ENCODE data around the gene KLHL21.

The KLHL21 gene

DNA sequence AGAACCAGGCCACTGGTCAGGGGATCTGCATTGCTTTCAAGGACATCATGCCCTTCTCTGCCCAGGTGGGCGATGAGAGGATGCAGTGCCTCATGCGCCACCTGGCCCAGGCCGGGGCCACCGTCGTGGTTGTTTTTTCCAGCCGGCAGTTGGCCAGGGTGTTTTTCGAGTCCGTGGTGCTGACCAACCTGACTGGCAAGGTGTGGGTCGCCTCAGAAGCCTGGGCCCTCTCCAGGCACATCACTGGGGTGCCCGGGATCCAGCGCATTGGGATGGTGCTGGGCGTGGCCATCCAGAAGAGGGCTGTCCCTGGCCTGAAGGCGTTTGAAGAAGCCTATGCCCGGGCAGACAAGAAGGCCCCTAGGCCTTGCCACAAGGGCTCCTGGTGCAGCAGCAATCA, 27.9 kb downstream of the KLHL21 start:
- CTCF ChIA-PET = interaction anchor here (0.7 kb wide), 1 partner anchor 55 kb away, joined by 3 read pairs; no protein-coding TSS in a partner anchor
- POLR2A ChIA-PET = no interaction called here
- TF ChIP-seq BHLHE40 (IDR thresholded peaks at IDR 0.05; ENCODE audit: borderline replicate concordance) (no peak), FOXM1 (IDR thresholded peaks at IDR 0.05; ENCODE audit: borderline replicate concordance) (no peak)
- no peak for DNase-seq (ENCODE audit: extremely low spot score)

DNA sequence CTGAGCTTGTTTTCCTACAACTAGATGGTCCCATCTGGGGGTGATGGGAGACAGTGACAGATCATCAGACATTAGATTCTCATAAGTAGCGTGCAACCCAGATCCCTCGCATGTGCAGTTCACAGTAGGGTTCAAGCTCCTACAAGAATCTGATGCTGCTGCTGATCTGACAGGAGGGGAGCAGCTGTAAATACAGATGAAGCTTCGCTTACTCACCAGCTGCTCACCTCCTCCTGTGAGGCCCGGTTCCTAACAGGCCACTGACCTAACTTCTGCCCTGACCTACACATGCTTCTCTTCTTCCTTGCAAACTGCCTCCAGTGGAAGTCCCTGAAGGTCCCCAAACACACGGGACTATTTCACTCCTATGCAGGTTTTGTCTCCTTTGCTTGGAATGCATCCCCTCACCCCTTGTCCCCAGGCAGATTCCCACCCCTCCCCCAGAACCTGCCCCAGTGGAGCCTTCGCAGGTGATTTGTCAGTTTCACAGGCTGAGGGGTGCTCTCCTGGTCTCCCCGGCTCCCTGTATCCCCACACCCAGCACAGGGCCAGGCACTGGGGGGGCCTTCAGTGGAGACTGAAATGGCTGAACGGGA, 28.5 kb downstream of the KLHL21 start:
- CTCF ChIA-PET = no interaction called here
- no peak for DNase-seq (ENCODE audit: extremely low spot score)
- no peak for TF ChIP-seq NFRKB (IDR thresholded peaks at IDR 0.05)
- TF ChIP-seq FOXM1 (IDR thresholded peaks at IDR 0.05; ENCODE audit: borderline replicate concordance) = no peak
- TF ChIP-seq BHLHE40 (IDR thresholded peaks at IDR 0.05; ENCODE audit: borderline replicate concordance) = no peak
- no peak for TF ChIP-seq FOXK2 (IDR thresholded peaks at IDR 0.05)
- no peak for TF ChIP-seq L3MBTL2 (conservative IDR thresholded peaks at IDR 0.05)
- no peak for TF ChIP-seq SUZ12 (IDR thresholded peaks at IDR 0.05)
- TF ChIP-seq TARDBP (IDR thresholded peaks at IDR 0.05) = no peak
- TF ChIP-seq ARNT (IDR thresholded peaks at IDR 0.05) = no peak
- TF ChIP-seq FOXA1 (IDR thresholded peaks at IDR 0.05) = no peak
- no peak for TF ChIP-seq HDGF (IDR thresholded peaks at IDR 0.05; ENCODE audit: borderline replicate concordance)
- TF ChIP-seq CTBP1 (IDR thresholded peaks at IDR 0.05; ENCODE audit: borderline replicate concordance) = no peak
- POLR2A ChIA-PET = no interaction called here

DNA sequence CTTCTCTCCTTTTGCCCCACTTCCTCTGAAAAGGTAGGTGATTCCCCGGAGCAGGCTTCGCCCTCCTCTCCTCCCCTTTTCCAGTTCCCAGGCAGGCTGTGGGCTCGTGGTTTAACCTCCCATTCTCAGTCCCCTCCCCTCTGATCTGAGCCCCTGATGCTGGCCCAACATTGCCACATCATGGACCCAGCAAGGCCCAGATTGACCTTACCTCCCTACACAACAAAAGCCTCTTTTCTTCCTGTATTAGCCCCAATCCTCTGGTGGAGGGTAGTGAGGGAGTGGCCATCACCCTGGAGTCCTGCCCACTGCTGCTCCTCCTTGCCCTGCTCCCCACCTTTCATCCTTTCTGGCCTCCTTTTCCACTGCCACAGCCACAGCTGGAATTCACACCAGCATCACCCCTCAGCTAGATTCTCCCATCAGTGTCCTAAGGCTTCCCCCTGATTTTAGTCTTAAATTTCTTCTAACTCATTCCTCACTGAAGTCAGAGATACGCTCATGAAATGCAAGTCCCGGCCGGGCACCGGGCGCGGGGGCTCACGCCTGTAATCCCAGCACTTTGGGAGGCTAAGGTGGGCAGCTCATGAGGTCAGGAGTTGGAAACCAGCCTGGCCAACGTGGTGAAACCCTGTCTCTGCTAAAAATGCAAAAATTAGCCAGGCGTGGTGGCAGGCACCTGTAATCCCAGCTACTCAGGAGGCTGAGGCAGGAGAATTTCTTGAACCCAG, 29.9 kb downstream of the KLHL21 start:
- ChIA-PET POLR2A (interaction anchor here (1.5 kb wide), 1 partner anchor 18 kb away, joined by 3 read pairs; the partner anchor contains the start of gene NOL9), CTCF (no interaction called here)
- DNase-seq (ENCODE audit: extremely low spot score) = no peak
- TF ChIP-seq ARNT (IDR thresholded peaks at IDR 0.05) = no peak
- no peak for TF ChIP-seq SUZ12 (IDR thresholded peaks at IDR 0.05)
- no peak for TF ChIP-seq CTBP1 (IDR thresholded peaks at IDR 0.05; ENCODE audit: borderline replicate concordance)
- no peak for TF ChIP-seq FOXA1 (IDR thresholded peaks at IDR 0.05)
- TF ChIP-seq L3MBTL2 (conservative IDR thresholded peaks at IDR 0.05) = no peak
- TF ChIP-seq ZNF384 (IDR thresholded peaks at IDR 0.05) = no peak
- TF ChIP-seq, protein P1, sequence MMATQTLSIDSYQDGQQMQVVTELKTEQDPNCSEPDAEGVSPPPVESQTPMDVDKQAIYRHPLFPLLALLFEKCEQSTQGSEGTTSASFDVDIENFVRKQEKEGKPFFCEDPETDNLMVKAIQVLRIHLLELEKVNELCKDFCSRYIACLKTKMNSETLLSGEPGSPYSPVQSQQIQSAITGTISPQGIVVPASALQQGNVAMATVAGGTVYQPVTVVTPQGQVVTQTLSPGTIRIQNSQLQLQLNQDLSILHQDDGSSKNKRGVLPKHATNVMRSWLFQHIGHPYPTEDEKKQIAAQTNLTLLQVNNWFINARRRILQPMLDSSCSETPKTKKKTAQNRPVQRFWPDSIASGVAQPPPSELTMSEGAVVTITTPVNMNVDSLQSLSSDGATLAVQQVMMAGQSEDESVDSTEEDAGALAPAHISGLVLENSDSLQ (IDR thresholded peaks at IDR 0.05) = no peak
- no peak for TF ChIP-seq ELF4 (IDR thresholded peaks at IDR 0.05)
- no peak for TF ChIP-seq FOXM1 (IDR thresholded peaks at IDR 0.05; ENCODE audit: borderline replicate concordance)
- no peak for TF ChIP-seq TARDBP (IDR thresholded peaks at IDR 0.05)
- TF ChIP-seq NFRKB (IDR thresholded peaks at IDR 0.05) = no peak
- TF ChIP-seq HDGF (IDR thresholded peaks at IDR 0.05; ENCODE audit: borderline replicate concordance) = no peak

DNA sequence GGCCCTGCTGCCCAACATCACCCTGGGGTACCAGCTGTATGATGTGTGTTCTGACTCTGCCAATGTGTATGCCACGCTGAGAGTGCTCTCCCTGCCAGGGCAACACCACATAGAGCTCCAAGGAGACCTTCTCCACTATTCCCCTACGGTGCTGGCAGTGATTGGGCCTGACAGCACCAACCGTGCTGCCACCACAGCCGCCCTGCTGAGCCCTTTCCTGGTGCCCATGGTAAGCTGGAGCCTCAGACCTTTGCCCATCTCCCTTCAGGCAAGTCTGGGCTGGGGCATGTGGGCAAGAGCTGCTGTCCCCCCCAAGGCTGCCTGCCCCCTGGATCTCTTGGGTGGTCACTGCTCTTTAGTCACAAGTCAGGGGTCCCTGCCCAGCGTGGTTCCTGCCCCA, 31.7 kb downstream of the KLHL21 start:
- CTCF ChIA-PET = interaction anchor here (1.0 kb wide), 1 partner anchor 16 kb away, joined by 3 read pairs; the partner anchor contains the start of gene TAS1R1
- TF ChIP-seq NFRKB (IDR thresholded peaks at IDR 0.05) (no peak), FOXA1 (IDR thresholded peaks at IDR 0.05) (no peak), LEF1 (IDR thresholded peaks at IDR 0.05; ENCODE audit: borderline replicate concordance) (no peak), CTBP1 (IDR thresholded peaks at IDR 0.05; ENCODE audit: borderline replicate concordance) (no peak), BHLHE40 (IDR thresholded peaks at IDR 0.05; ENCODE audit: borderline replicate concordance) (no peak), ARNT (IDR thresholded peaks at IDR 0.05) (no peak), L3MBTL2 (conservative IDR thresholded peaks at IDR 0.05) (no peak), SP1 (IDR thresholded peaks at IDR 0.05) (no peak), FOXM1 (IDR thresholded peaks at IDR 0.05; ENCODE audit: borderline replicate concordance) (no peak), ZNF384 (IDR thresholded peaks at IDR 0.05) (no peak), FOXK2 (IDR thresholded peaks at IDR 0.05) (no peak), ELF4 (IDR thresholded peaks at IDR 0.05) (no peak), SUZ12 (IDR thresholded peaks at IDR 0.05) (no peak), TARDBP (IDR thresholded peaks at IDR 0.05) (no peak), HDGF (IDR thresholded peaks at IDR 0.05; ENCODE audit: borderline replicate concordance) (no peak)
- TF ChIP-seq, protein P1 (IDR thresholded peaks at IDR 0.05) = no peak

DNA sequence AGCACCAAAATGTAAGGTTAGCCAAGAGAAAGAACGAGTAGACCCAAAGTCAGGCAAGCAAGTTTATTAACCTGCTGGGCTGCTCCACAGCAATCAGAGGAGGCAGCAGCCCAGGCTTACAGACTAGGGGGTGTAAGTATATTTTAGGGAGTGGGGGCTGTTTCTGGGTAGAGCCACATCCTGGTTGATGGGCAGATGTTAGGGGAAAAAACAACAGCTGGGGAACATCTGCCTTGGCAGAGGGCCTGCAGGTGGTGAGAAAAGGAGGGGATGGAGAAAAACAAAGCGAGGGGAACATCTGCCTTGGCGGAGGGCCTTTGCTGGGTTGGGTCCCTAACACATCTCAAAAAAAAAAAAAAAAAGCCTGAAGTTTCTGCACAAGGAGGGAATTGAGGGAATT, 32.6 kb downstream of the KLHL21 start:
- CTCF ChIA-PET = interaction anchor here (0.6 kb wide), 1 partner anchor 77 kb away, joined by 3 read pairs; no protein-coding TSS in a partner anchor
- POLR2A ChIA-PET = interaction anchor here (0.6 to 1.1 kb wide), 3 partner anchors 10 to 81 kb away, joined by 3 read pairs; partner anchors contain the start of gene ZBTB48
- TF ChIP-seq FOXA1 (IDR thresholded peaks at IDR 0.05) (no peak), BHLHE40 (IDR thresholded peaks at IDR 0.05; ENCODE audit: borderline replicate concordance) (no peak), ZNF384 (IDR thresholded peaks at IDR 0.05) (no peak), ARNT (IDR thresholded peaks at IDR 0.05) (no peak), ELF4 (IDR thresholded peaks at IDR 0.05) (no peak), SP1 (IDR thresholded peaks at IDR 0.05) (no peak), TARDBP (IDR thresholded peaks at IDR 0.05) (no peak), L3MBTL2 (conservative IDR thresholded peaks at IDR 0.05) (no peak), FOXM1 (IDR thresholded peaks at IDR 0.05; ENCODE audit: borderline replicate concordance) (no peak), NFRKB (IDR thresholded peaks at IDR 0.05) (no peak), LEF1 (IDR thresholded peaks at IDR 0.05; ENCODE audit: borderline replicate concordance) (no peak), HDGF (IDR thresholded peaks at IDR 0.05; ENCODE audit: borderline replicate concordance) (no peak), CTBP1 (IDR thresholded peaks at IDR 0.05; ENCODE audit: borderline replicate concordance) (no peak), FOXK2 (IDR thresholded peaks at IDR 0.05) (no peak), SUZ12 (IDR thresholded peaks at IDR 0.05) (no peak)
- TF ChIP-seq, protein P1 (IDR thresholded peaks at IDR 0.05) = no peak
- no peak for DNase-seq (ENCODE audit: extremely low spot score)

More for the DNA sequence above, 31.7 kb downstream of the KLHL21 start:
- POLR2A ChIA-PET = interaction anchor here (0.6 to 1.7 kb wide), 4 partner anchors 9 to 80 kb away, joined by 3 to 11 read pairs (median 3); partner anchors contain the start of genes NOL9 and ZBTB48
- no peak for DNase-seq (ENCODE audit: extremely low spot score)

All from HEK293T (cell line).